Tibial artery (tissue), 4 donors: Measurements from ENCODE around the gene PVALEF.

Experiments used
- DNase-seq, 2 donors: peaks; one replicate each; pipeline ENCODE4 v3.0.0-alpha.2; 2019
- H3K27ac ChIP-seq, 2 donors: fragments of 200-600 bp; sonication (generic) in 1 of 2; 1 replicate in 1 of 2; 2 replicates in 1 of 2; pipeline ENCODE4 v1.5.1; 2018 to 2019; ENCODE audit warnings: mild to moderate bottlenecking in 1 of 2
- H3K27me3 ChIP-seq, 2 donors: fragments of 200-600 bp; sonication (generic) in 1 of 2; one replicate each; pipeline versions ENCODE4 v1.5.1 to v1.6.0; 2016 to 2019
- H3K36me3 ChIP-seq, 3 donors: fragments of 200-600 bp; sonication (generic) in 2 of 3; one replicate each; pipeline ENCODE4 v1.5.1; 2016 to 2019; ENCODE audit warnings: mild to moderate bottlenecking in 2 of 3
- H3K4me1 ChIP-seq, 4 donors: fragments of 200-600 bp; sonication (generic) in 2 of 4; 1 replicate in 3 of 4; 2 replicates in 1 of 4; pipeline ENCODE4 v1.5.1; 2016 to 2019
- H3K4me3 ChIP-seq, 2 donors: fragments of 200-600 bp; sonication (generic) in 1 of 2; 1 replicate in 1 of 2; 2 replicates in 1 of 2; pipeline ENCODE4 v1.5.1; 2018 to 2019; ENCODE audit warnings: mild to moderate bottlenecking in 2 of 2
- H3K9me3 ChIP-seq, 3 donors: fragments of 200-600 bp; sonication (generic) in 1 of 3; one replicate each; pipeline ENCODE4 v1.5.1; 2016 to 2019
- CTCF ChIP-seq, 2 experiments: fragments of 200-600 bp in 1 of 2; fragments of 450-650 bp in 1 of 2; IDR thresholded peaks; one replicate each; pipeline ENCODE4 v1.5.1; 2017 to 2019; ENCODE audit warnings: antibody characterized with exemption in 2 of 2, mild to moderate bottlenecking in 1 of 2, moderate library complexity in 1 of 2
- intact Hi-C: fragments of 100-400 bp; cut with DNase I; formaldehyde crosslinking; loops from one replicate; pipeline ENCODE4 v1.15.0; 2023; ENCODE audit warnings: low total_unique reads

Gene PVALEF

GRCh38 chr17:81187586-81188490 lies 22.5 kb downstream of the PVALEF start:
- intact Hi-C loops, result no loop called here
- TF ChIP-seq CTCF (IDR thresholded peaks at IDR 0.05), result no peak
- peaks cover 0 to 22% of the 10 kb centered on the region in 2 donors for H3K27me3 ChIP-seq
- no peak overlapping the region for H3K4me3 ChIP-seq
- H3K4me1 ChIP-seq, result no peaks in the 10 kb centered on the region
- H3K9me3 ChIP-seq, result no peaks in the 10 kb centered on the region
- no peak for DNase-seq
- peaks cover 0 to 45% (median 0%) of the 10 kb centered on the region in 3 donors for H3K36me3 ChIP-seq
- no peak overlapping the region for H3K27ac ChIP-seq

- Histone ChIP-seq H3K4me1 (no peaks in the 10 kb centered on the region), H3K27me3 (peaks cover 0 to 16% of the 10 kb centered on the region in 2 donors), H3K4me3 (no peak overlapping the region), H3K27ac (no peak overlapping the region), H3K36me3 (peaks cover 0 to 51% (median 0%) of the 10 kb centered on the region in 3 donors), H3K9me3 (no peaks in the 10 kb centered on the region)
- intact Hi-C loops, result no loop called here
- no peak for DNase-seq
- TF ChIP-seq CTCF (IDR thresholded peaks at IDR 0.05), result no peak
Observed at GRCh38 chr17:81188491-81188840, 23.2 kb downstream of the PVALEF start.

GRCh38 chr17:81189016-81189415 lies 23.7 kb downstream of the PVALEF start:
- Histone ChIP-seq H3K36me3 (peaks cover 0 to 56% (median 0%) of the 10 kb centered on the region in 3 donors), H3K27ac (no peak overlapping the region)

GRCh38 chr17:81189670-81190530 lies 24.6 kb downstream of the PVALEF start:
- TF ChIP-seq CTCF (IDR thresholded peaks at IDR 0.05), result no peak
- peaks cover 0 to 63% (median 0%) of the 10 kb centered on the region in 3 donors for H3K36me3 ChIP-seq
- H3K4me1 ChIP-seq, result no peaks in the 10 kb centered on the region
- DNase-seq, result no peak
- H3K27me3 ChIP-seq, result peaks cover 0 to 6% of the 10 kb centered on the region in 2 donors
- H3K9me3 ChIP-seq, result no peaks in the 10 kb centered on the region
- H3K4me3 ChIP-seq, result no peak overlapping the region
- no peak overlapping the region for H3K27ac ChIP-seq
- intact Hi-C loops, result no loop called here

More at GRCh38 chr17:81189016-81189415, 23.7 kb downstream of the PVALEF start:
- Histone ChIP-seq H3K9me3 (no peaks in the 10 kb centered on the region), H3K27me3 (peaks cover 0 to 11% of the 10 kb centered on the region in 2 donors), H3K4me1 (no peaks in the 10 kb centered on the region), H3K4me3 (no peak overlapping the region)
- intact Hi-C loops, result no loop called here
- no peak for TF ChIP-seq CTCF (IDR thresholded peaks at IDR 0.05)
- no peak for DNase-seq

- TF ChIP-seq CTCF (IDR thresholded peaks at IDR 0.05), result no peak
- Histone ChIP-seq H3K27me3 (peaks cover 0 to 6% of the 10 kb centered on the region in 2 donors), H3K4me1 (no peaks in the 10 kb centered on the region), H3K4me3 (no peak overlapping the region), H3K9me3 (no peaks in the 10 kb centered on the region), H3K27ac (no peak overlapping the region), H3K36me3 (peaks cover 0 to 70% (median 0%) of the 10 kb centered on the region in 3 donors)
- no peak for DNase-seq
- intact Hi-C loops, result no loop called here
Observed at GRCh38 chr17:81190591-81190990, 25.3 kb downstream of the PVALEF start.
